ENCODE measurements around the gene CD40. TPM values are rescaled to one million over a fixed set of nuclear protein-coding genes. Genes with fewer than 3 reads are reported as not detected.

Gene CD40
- total RNA-seq, 4 donors from 2014 or later = 12.0 to 17.5 (median 15.9) TPM

GRCh38 chr20:46150943-46151342 is 32.8 kb downstream of the CD40 start:
- no peak for DNase-seq (ENCODE audit: low spot score in 2 of 2)
- intact Hi-C loops (cut with DNase I; ENCODE audit: low total_unique reads) = no loop called here
- WGBS, 2 donors = 63 to 70% methylated on average over 5 of the region's 5 CpGs

GRCh38 chr20:46151936-46152335 is 33.8 kb downstream of the CD40 start:
- TF ChIP-seq CTCF (IDR thresholded peaks at IDR 0.05) = no peak
- TF ChIP-seq POLR2A (IDR thresholded peaks at IDR 0.05) = no peak
- intact Hi-C loops (cut with DNase I; ENCODE audit: low total_unique reads) = no loop called here
- DNase-seq (ENCODE audit: low spot score in 2 of 2) = no peak
- WGBS, 2 donors = 79 to 81% methylated on average over 6 to 7 of the region's 7 CpGs
- H3K4me3 ChIP-seq (ENCODE audit: low read depth, poor library complexity, severe bottlenecking) = no peak overlapping the region

More at GRCh38 chr20:46150943-46151342, 32.8 kb downstream of the CD40 start:
- no peak overlapping the region for H3K4me3 ChIP-seq (ENCODE audit: low read depth, poor library complexity, severe bottlenecking)
- TF ChIP-seq CTCF (IDR thresholded peaks at IDR 0.05) = no peak

- no peak for TF ChIP-seq POLR2A (IDR thresholded peaks at IDR 0.05)
- TF ChIP-seq CTCF (IDR thresholded peaks at IDR 0.05) = no peak
- DNase-seq (ENCODE audit: low spot score in 2 of 2) = no peak
- no peak overlapping the region for H3K4me3 ChIP-seq (ENCODE audit: low read depth, poor library complexity, severe bottlenecking)
- 75 to 84% methylated on average over 5 to 33 of the region's 33 CpGs for WGBS, 2 donors
- intact Hi-C loops (cut with DNase I; ENCODE audit: low total_unique reads) = no loop called here
These were observed 34.9 kb downstream of the CD40 start for GRCh38 chr20:46152824-46153586.

- 61 to 64% methylated on average over 5 of the region's 5 CpGs for WGBS, 2 donors
- no peak for DNase-seq (ENCODE audit: low spot score in 2 of 2)
- no peak for TF ChIP-seq POLR2A (IDR thresholded peaks at IDR 0.05)
- no peak for TF ChIP-seq CTCF (IDR thresholded peaks at IDR 0.05)
- intact Hi-C loops (cut with DNase I; ENCODE audit: low total_unique reads) = no loop called here
- no peak overlapping the region for H3K4me3 ChIP-seq (ENCODE audit: low read depth, poor library complexity, severe bottlenecking)
These were observed 36.2 kb downstream of the CD40 start for GRCh38 chr20:46154305-46154704.

- no peak for DNase-seq (ENCODE audit: low spot score in 2 of 2)
- TF ChIP-seq CTCF (IDR thresholded peaks at IDR 0.05) (no peak), POLR2A (IDR thresholded peaks at IDR 0.05) (no peak)
- no peak overlapping the region for H3K4me3 ChIP-seq (ENCODE audit: low read depth, poor library complexity, severe bottlenecking)
- intact Hi-C loops (cut with DNase I; ENCODE audit: low total_unique reads) = no loop called here
- WGBS, 2 donors = 79 to 81% methylated on average over 2 of the region's 2 CpGs
These were observed 36.7 kb downstream of the CD40 start for GRCh38 chr20:46154796-46155195.

- 67 to 85% methylated on average over 8 of the region's 8 CpGs for WGBS, 2 donors
- TF ChIP-seq POLR2A (IDR thresholded peaks at IDR 0.05) = no peak
- TF ChIP-seq CTCF (IDR thresholded peaks at IDR 0.05) = no peak
- no peak for DNase-seq (ENCODE audit: low spot score in 2 of 2)
- H3K4me3 ChIP-seq (ENCODE audit: low read depth, poor library complexity, severe bottlenecking) = no peak overlapping the region
- intact Hi-C loops (cut with DNase I; ENCODE audit: low total_unique reads) = no loop called here
These were observed 38.0 kb downstream of the CD40 start for GRCh38 chr20:46156065-46156464.
